Measurements from ENCODE around the gene TMEM259.

The TMEM259 gene

DNA sequence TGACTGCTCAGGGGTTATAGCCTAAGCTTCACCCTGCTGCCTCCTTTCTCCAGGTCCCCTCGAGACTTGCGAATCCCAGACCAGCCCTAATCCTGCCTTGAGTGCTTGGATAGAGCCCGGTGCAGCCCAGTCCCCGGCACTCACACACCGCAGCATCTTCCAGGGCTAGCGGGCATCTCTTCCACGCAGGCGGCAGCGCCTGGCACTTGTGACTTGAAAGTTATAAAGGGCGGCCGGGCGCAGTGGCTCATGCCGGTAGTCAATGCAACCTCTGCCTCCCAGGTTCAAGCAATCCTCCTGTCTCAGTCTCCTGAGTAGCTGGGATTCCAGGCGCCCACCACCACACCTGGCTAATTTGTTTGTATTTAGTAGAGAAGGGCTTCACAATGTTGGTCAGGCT, 34.8 kb downstream of the TMEM259 start:
- DNase-seq (ENCODE audit: low read depth), result no peak

DNA sequence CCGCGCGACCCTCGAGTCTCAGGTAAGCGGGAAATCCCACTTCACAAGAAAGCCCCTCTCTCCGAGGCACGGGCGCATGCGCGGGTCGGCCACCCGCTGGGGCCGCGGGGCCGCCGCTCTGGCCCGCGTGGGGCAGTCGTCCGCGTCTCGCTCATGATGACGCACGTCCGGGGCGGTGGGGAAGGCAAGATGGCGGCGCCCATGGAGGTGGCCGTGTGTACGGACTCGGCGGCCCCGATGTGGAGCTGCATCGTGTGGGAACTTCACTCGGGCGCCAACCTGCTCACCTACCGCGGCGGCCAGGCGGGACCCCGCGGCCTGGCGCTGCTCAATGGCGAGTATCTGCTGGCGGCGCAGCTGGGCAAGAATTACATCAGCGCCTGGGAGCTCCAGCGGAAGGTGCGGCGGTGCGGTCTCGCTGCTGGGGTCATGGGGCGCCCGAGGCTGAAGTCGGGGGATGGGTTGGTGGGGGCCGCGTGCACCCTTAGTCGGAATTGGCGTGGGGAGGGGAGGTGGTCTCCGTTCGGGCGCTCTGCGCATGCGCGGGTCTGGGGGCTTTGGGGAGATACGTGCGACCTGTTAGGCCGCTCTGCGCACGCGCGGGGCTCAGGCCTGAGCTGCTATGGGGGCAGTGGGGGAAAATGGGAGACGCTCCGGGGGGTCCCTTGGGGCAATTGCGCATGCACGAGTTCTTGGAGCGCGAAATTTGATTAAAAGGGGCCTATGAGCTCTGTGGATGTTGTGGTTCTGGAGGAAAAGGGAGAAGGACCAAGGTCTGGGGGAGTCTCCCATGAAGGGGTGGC, 36.6 kb downstream of the TMEM259 start, which contains the start of gene WDR18:
TSS of gene WDR18 (plus strand) at position 181 of the 803 bp plus-strand sequence. CDS start at position 190, 9 bp downstream.
- DNase-seq (ENCODE audit: low read depth), result peak; percentile 69

DNA sequence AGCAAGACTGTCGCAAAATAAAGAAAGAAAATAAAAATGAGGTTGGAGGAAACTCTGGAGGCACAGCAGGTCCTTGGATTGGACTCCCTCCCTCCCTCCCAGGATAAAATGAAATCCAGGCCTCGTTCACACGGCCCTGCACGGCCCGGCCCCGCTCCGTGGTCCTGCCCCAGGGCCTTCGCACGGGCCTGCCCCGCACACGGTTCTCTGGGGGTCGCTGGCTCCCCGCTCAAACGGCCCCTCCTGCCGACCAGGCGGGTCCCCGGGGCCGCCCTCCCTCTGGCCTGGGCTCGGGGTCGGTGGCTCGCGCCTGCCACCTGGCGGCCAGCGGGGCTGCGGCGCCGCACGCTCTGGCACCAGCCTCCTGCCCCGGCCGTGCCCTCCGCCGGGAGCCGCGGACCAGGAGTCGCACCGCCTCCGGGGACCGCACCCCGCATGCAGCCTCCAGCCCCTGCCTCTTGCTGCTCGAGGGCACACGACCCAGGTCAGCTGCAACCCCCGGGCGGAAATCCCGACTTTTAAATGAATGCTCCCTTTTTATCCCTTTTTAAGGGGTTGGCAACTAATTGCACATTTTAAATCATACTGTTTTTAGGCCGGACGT, 38.3 kb downstream of the TMEM259 start:
- peak; percentile 54 for DNase-seq (ENCODE audit: low read depth)

DNA sequence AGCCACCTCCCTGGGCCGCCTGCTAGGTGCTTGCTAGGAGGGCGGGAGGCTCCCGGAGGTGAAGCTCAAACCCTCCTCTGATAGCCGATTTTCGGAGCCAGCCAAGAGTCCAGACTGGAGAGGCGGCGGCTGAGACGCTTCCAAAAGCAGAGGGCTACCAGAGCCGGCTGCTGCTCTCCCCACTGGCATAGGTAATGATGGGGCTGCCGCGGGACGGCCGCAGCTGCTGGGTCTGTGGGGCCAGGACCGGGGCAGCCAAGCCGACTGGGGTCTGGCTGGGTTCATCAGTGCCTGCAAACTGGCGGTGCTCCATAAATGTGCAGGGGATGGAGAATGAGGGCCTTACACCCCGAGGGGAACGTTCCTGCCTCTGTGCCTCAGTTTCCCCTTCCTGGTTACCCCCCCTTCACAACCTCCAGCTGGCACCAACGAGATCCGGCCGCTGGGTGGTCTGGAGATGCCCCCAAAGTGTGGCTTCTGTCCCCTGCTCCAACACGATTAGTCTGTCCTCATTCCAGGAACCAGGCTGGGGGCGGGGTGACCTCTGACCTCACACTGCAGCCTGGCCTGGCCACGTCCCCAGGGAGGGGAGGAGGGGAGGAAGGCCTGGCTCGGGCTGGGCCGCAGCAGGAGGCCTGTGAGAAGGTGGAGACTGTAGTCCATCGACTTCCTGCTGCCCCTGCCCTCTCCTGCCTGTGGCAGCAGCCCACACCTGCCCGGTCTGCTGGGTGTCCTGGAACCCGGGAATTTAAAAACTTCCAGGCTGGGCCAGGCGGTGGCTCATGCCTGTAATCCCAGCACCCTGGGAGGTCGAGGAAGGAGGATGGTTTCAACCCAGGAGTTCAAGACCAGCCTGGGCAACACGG, 40.6 kb downstream of the TMEM259 start:
- no peak for DNase-seq (ENCODE audit: low read depth)

DNA sequence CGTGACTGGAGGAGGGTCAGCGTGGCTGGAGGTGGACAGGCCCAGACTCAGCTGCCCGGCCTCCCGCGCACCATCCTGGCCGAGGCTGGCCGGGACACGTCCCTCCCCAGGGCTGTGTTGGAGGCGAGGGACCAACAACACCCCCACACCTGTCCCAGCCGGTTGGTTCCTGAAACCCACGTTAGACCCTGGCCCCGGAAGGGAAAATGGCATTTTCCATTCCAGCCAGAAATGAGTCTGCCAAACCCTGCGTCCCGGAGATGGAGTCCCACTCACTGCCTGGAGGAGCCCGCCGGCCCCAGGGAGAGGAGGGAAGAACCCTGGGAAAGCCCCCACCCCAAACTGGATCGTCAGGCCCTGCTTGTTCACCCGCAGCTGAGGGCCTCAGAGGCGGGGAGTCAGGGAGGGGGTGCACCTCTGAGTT, 41.6 kb downstream of the TMEM259 start:
- DNase-seq (ENCODE audit: low read depth), result no peak

DNA sequence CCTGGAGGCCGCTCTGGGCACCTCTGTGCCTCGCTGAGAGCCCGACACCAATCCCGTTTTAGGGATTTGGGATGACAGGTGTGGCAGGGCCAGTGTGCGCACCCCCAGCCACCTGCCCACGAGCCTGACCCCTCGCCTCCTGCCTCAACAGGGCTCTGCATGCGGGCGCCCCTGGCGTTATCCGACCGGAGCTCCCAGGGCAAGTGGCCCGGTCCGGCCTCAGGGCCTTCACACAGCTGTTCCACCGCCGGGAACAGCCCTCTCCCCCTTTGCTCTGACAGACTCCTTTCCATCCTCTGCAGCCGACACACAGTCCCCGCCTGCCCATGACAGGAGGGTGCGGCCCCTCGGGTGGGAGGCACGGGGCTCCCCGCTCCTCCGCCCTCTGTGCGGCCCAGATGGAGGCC, 43.9 kb downstream of the TMEM259 start:
- no peak for DNase-seq (ENCODE audit: low read depth)

DNA sequence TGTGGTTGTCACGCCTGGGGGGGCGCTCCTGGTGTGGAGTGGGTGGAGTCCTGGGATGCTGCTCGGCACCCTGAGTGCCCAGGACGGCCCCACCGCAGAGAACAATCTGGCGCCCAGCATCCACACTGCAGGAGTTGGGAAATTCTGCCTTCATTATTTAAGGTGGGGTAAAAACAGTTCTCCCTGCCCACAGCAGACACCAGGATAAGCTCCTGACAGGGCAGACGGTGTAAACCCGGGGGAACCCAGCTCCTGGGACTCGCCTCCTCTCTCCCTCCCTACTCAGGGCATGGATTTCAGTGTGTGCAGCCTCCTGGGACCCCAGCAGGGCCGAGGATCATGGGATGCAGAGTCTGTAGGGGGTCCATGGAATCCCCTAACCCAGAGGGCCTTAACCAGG, 44.4 kb downstream of the TMEM259 start:
- DNase-seq (ENCODE audit: low read depth), result no peak

DNA sequence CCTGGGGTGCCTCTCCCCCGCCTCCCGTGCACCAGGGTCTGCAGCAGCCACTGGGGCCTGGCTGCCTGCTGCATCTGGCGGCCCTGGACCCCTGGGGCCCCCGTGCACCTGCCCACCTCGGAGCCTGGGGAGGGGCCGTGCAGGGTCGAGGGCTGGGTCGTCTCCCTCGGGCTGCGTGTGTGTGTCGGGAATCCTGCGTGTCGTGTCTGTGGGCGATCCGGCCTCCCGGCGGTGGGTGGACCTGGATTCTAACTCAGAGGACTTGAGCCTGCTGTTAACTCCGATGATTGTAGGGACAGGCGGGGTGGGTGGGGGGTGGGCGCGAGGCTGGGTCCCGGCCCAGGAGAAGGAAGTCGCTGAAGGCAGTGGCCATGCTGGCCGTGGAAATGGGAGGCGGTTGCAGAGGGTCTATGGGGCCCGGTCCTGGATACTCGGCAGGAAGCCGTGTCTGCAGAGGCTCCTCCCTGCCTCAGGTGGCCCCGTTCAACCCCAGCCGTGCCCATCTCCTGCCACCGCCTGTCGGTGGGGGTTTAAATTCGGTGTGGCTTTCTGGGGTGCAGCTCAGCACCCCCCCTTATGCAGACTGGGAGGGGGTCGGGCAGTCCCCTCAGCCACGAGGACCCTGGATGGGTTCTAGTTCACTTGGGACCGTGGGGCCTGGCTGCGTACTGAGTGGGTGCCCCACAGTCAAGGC, 46.2 kb downstream of the TMEM259 start:
- no peak for DNase-seq (ENCODE audit: low read depth)

DNA sequence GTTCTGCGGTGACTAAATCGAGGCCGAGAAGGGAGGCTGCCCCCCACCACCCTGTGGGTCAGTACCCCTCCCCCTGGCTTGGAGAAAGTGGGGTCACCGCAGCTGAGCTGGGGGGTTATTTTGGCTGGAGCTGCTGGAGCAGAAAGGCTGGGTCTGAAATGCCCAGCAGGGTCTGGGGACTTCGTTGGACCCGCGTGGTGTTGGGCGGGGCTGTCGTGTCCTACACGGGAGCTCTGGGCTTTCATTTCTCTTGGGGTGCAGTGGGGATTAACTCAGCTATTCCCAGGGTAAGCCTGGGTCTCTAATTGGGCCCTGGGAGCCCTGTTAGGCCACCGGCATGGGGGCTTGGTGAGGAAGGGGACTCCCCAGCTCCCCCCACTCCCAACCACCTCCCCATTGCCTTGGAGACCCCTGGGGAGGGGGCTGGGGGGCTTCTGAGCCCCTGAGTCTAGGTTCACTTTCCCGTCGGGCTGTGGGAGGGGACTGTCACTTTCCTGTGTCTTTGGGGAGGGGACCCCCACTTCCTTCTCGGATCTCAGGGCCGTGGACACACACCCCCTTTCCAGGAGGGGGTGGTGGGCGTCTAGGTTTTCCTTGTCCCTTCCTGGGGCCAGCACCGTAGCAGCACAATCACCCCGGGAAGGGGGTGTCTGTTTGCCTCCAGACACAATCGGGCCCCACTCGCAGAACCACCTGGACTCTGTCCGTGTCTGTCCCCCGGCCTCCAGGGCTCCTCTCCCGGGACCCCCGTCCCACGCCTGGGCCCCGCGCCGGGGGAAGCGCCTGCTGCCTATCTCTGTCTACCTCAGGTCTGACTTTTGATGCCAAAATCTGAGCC, 47.0 kb downstream of the TMEM259 start:
- no peak for DNase-seq (ENCODE audit: low read depth)

DNA sequence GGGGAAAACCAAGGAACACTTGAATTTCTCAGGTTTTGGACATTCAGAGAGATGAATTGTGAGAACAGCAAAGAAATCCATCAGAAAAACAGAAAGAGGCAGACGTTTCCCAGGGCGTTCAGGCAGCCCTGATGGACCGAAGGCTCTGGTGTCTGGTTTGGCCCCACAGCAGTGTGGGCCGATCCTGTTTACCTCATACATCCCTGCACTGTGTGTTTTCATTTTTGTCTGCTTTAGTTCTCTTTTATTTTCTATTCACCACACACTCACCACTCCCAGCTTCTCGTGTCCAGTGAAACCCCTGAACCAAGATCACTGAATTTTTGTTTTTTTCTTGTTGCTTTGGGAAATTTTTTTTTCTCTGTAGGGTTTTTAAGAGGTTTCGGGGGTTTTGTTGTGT, 48.6 kb downstream of the TMEM259 start:
- DNase-seq (ENCODE audit: low read depth), result no peak

DNA sequence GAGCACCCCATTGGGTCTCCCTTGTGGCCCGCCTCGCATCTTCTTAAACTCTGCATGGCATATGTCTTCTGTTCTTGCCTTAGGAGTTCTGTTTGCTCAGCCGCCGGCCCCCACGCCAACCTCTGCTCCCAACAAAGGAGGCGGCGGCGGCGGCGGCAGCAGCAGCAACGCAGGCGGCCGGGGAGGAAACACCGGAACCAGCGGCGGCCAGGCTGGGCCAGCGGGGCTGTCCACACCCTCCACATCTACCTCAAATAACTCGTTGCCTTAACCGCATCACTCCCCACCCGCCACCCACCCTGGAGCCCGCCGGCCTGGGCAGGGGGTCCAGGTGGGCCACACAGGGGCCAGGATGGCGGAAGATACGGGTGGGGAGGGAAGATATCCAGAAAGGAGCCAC, 49.1 kb downstream of the TMEM259 start:
- DNase-seq (ENCODE audit: low read depth), result no peak

DNA sequence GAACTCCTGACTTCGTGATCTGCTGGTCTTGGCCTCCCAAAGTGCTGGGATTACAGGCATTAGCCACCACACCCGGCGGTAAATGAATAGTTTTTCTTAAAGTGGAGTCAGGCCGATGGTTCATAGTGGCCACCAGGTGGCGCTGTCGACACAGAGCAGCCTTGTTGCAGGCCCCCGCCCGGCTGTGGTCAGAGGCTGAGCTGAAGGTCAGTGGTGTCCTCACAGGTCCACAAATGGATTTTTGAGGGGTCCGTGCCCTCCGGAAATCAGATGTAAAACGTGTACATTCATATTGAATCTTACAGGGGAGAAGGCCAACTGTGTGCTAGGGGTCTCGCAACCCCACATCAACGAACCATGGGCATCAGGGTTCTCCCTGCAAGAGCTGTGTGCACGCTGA, 50.2 kb downstream of the TMEM259 start:
- DNase-seq (ENCODE audit: low read depth), result no peak

DNA sequence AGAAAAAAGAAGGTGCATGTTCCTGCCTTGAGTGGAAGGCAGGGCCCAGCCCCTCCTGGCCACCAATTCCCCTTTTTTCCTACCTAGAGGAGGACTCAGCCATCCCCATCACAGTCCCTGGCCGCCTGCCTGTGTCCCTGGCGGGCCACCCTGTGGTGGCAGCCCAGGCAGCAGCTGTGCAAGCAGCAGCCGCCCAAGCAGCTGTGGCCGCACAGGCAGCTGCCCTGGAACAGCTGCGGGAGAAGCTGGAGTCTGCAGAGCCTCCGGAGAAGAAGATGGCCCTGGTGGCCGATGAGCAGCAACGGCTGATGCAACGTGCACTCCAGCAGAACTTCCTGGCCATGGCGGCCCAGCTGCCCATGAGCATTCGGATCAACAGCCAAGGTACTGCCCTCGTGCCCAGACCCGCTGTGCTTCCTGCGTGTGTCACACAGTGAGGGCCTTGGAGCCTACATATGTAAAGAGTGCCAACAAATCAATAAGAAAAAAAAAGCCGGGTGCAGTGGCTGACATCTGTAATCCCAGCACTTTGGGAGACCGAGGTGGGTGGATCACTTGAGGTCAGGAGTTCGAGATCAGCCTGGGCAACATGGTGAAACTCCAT, 54.3 kb downstream of the TMEM259 start:
- no peak for DNase-seq (ENCODE audit: low read depth)

DNA sequence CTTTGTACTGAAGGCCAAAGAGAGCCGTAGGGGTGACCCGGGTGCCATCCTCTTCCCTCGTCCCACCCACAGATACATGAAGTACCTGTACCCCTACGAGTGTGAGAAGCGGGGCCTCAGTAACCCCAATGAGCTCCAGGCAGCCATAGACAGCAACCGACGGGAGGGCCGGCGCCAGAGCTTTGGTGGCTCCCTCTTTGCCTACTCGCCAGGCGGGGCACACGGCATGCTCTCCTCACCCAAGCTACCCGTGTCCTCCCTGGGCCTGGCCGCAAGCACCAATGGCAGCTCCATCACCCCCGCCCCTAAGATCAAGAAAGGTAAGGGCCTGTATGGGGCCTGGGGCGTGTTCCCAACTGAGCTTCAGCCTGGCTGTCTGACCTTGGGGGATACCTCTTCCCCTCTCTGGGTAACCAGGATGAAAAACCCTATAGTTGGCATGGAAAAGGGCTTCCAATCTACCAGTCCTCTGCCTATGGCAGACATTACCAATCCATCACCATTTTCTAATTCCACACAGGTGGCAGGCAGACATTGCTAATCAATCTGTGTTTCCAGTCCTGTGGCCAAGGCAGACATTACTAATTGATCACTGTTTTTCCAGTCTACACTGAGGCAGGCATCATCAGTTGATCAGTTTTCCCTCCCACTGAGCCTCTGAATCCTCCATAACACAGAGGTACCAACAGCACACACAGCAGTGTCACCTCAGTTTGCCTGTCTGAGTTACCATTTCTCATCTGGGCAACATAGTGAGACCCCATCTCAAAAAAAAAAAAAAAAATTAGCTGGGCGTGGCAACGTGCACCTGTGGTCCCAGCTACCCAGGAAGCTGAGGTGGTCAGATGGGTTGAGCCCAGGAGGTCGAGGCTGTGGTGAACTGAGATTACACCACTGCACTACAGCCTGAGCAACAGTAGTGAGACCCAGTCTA, 55.9 kb downstream of the TMEM259 start:
- DNase-seq (ENCODE audit: low read depth), result no peak

DNA sequence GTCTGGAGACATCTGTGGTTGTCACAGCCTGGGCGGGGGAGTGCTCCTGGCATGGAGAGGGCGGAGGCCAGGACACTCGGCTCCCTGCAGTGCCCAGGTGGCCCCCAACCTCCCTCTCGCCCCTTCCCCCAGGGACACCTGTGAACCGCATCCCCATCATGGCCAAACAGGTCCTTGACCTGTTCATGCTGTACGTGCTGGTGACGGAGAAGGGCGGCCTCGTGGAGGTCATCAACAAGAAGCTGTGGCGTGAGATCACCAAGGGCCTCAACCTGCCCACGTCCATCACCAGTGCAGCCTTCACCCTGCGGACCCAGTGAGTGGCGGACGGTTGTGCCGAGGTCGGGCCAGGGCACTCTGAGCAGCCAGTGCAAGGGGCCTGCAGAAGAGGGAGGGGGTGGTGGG, 56.8 kb downstream of the TMEM259 start:
- DNase-seq (ENCODE audit: low read depth), result no peak

DNA sequence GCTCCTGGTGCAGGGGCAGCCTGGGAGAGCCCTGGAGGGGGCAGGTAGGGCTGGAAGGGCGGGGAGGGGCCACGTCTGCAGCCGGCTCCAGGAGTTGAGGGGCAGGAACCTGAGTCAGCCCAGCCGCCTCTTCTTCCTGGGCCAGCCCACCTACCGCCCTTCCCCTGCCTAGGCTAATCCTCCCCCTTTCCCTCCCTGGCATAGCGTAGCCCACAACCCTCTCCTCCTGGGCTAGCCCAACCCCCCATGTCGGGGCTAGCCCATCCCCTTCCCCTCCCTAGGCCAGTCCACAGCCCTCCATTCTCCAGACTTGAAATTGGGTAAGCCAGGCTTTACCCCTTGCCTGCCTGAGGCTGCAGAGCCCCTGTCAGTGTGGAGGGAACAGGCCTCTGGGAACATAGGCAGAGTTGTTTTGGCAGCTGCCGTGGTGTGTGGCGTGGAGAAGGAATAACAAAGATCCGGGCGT, 57.4 kb downstream of the TMEM259 start:
- no peak for DNase-seq (ENCODE audit: low read depth)

DNA sequence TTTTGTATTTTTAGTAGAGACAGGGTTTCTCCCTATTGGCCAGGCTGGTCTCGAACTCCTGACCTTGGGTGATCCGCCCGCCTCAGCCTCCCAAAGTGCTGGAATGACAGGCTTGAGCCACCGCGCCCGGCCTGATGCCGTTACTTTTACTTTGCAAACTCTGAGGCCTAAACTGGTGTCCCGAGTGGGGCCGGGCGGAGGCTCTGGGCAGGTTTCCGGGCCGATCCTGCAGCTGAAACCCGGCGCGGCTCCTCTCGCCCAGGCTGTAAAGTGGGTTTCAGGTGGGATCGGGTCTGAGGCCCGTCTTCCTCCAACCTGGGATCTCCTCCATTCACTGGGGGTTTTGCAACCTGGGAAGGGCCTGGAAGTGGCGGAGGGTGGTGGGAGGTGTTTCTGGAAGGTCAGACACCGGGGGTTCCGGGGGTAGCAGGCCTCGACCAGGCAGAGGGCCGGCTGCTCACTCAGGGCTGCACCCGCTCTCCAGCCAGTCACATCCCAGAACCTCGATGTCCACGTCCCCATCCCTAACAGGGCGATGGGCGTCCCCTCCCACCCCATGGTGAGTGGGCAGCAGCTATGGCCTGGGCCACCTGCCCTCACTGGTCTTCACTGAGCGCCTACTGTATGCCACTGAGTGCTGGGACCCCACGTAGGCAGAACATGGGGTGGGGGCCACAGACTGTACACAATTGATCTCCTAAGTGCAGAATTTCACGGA, 58.1 kb downstream of the TMEM259 start:
- no peak for DNase-seq (ENCODE audit: low read depth)

DNA sequence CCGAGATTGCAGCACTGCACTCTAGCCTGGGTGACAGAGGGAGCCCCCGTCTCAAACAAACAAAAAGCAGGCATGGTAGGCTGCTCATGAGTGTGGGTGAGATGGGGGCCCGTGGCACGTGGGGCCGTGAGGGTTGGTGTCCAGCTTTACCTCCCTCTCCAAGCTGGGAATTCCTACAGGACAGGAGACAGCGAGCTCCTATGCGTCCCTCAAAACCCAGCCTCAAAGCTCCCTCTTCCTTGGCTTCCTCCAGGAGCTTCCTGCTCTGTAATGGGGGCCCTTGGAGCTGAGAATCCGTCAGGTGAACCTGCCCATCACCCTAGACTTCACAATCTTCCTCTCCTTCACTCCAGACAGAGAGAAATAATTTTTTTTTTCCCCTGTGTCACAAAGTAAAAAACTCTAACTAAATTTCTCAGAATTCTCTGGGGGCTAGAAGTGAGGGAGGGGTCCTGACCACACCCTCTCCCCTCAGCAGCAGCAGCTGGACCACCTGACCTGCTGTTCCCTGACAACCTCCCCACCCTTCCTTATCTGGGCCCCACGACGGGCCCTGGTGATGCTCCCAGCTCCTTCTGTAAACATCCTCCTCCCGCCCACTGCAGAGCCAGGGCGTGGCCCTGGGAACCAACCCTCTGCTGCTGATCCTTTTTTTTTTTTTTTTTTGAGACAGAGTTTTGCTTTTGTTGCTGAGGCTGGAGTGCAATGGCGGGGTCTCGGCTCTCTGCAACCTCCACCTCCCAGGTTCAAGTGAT, 58.9 kb downstream of the TMEM259 start:
- DNase-seq (ENCODE audit: low read depth), result peak; percentile 89

Data from CMK (cell line).